Forelimb muscle (tissue), 1 donor: ENCODE results near the gene ZNF675. TPM values are rescaled to one million over a fixed set of nuclear protein-coding genes. Genes with fewer than 3 reads are reported as not detected.
"Not testable (repeated sequence)": the region's sequence is repeated elsewhere in the genome, so short reads cannot be mapped to it uniquely, and the experiment has no call there.

ENCODE experiments used
- DNase-seq: peaks from one replicate; pipeline ENCODE4 v3.0.0-alpha.2; 2013; ENCODE audit warnings: low read depth
- polyA plus RNA-seq: library from polyadenylated mRNA; unstranded; fragments of 120-200 nt; gene quantifications from one replicate; pipeline ENCODE4 v1.2.1, GENCODE V29; 2013; ENCODE audit not compliant: insufficient read length

Gene ZNF675
- 6.7 TPM for polyA plus RNA-seq

- DNase-seq: peak; percentile 85
These were observed at the start of gene ZNF675 for GRCh38 chr19:23686621-23687423. TSS of gene ZNF675 (minus strand) at chr19:23687212. CDS start at chr19:23687033, 179 bp downstream.

GRCh38 chr19:23730729-23731465 lies 43.9 kb upstream of the ZNF675 start:
- DNase-seq: not testable (repeated sequence)

- not testable (repeated sequence) for DNase-seq
These were observed 37.1 kb upstream of the ZNF675 start for GRCh38 chr19:23724161-23724560.

- DNase-seq: no peak
These were observed 31.8 kb upstream of the ZNF675 start for GRCh38 chr19:23718802-23719201.

DNA sequence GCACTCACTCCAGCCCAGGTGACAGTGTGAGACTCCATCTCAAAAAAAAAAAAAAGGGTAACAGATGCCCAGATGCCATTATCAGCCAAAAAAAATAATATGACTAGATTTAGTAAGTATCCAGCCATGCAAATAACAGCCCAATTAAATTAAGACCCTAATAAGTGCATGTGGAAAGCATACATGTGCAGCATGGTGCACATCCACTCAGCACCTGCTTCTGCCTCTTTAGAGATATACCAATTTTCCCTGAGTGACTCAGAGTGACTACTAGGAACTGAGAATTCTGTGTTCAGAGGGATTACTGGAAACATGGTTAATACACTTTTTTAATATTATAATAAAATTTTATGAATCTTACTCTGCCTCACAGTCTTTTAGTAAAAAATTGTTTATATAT lies 29.8 kb upstream of the ZNF675 start:
- no peak for DNase-seq

- DNase-seq: no peak
These were observed 22.3 kb upstream of the ZNF675 start for GRCh38 chr19:23709347-23709746.

GRCh38 chr19:23706657-23707056 lies 19.6 kb upstream of the ZNF675 start:
- DNase-seq: no peak

- DNase-seq: no peak
These were observed 12.5 kb upstream of the ZNF675 start for GRCh38 chr19:23699521-23699860.

- no peak for DNase-seq
These were observed 11.9 kb upstream of the ZNF675 start for GRCh38 chr19:23698711-23699520.

- not testable (repeated sequence) for DNase-seq
These were observed 5.9 kb upstream of the ZNF675 start for GRCh38 chr19:23692937-23693336.

- DNase-seq: no peak
These were observed 13.9 kb downstream of the ZNF675 start for GRCh38 chr19:23673132-23673531.

DNA sequence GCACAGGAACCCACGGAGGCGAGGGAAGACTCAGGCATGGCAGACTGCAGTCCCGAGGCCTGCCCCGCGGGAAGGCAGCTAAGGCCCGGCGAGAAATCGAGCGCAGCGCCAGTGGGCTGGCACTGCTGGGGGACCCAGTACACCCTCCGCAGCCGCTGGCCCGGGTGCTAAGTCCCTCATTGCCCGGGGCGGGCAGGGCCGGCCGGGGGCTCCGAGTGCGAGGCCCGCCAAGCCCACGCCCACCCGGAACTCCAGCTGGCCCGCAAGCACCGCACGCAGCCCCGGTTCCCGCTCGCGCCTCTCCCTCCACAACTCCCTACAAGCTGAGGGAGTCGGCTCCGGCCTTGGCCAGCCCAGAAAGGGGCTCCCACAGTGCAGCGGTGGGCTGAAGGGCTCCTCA lies 18.4 kb downstream of the ZNF675 start:
- DNase-seq: not testable (repeated sequence)

DNA sequence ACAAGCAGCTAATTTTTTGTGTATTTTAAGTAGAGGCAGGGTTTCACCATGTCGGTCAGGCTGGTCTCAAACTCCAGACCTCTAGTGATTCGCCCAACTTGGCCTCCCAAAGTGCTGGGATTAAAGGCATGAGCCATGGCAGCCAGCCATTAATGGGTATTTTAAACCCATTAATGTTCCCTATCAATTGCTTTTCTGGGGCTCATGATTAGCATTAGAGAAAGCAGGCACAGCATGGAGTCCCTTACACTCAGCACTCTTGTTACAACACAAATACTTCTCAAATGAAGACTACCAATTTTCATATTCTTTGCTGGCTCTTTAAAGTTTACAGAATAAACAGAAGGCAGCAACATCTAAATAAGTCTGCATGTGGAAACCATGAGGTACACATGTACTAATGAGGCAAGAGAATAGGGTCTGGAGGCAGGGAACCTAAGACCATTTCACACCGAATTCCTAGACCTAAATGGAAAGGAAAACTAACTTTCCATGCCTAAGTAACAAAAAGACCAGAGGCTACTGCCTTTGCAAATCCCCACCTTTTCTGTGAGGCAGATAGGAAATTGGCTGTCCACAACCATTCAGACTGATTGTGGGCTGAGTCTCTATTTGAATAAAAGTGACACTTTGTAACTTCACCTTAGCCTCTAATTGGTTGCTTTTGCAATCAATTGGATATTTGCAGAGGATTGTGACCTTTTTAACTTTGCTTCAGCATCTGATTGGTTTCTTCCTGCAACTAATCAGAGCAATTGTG lies 21.2 kb downstream of the ZNF675 start:
- DNase-seq: no peak

GRCh38 chr19:23649817-23650216 lies 37.2 kb downstream of the ZNF675 start:
- DNase-seq: not testable (repeated sequence)

Other genes starting within 250 kb of the ZNF675 start
- 2.1 TPM for gene ZNF681, start 71.7 kb upstream of the ZNF675 start, polyA plus RNA-seq
- gene ZNF726, start 227.7 kb upstream of the ZNF675 start, polyA plus RNA-seq: 4.2 TPM